ENCODE data around the gene PELI3.
"Not testable (repeated sequence)": the region's sequence is repeated elsewhere in the genome, so short reads cannot be mapped to it uniquely, and the experiment has no call there.

PELI3 gene

GRCh38 chr11:66466225-66467033 lies at the start of gene PELI3:
PELI3 (plus strand) TSS chr11:66466905; CDS start chr11:66468129, 1,224 bp downstream.
- DNase-seq (ENCODE audit: low read depth in 2 of 3, low spot score in 1 of 3): peak; percentile 91 to 99 (median 91)

GRCh38 chr11:66417000-66417399 lies 49.7 kb upstream of the PELI3 start:
- peak; percentile 25 to 37 (median 28) for DNase-seq (ENCODE audit: low read depth in 2 of 3, low spot score in 1 of 3)

GRCh38 chr11:66418168-66418985 lies 48.3 kb upstream of the PELI3 start:
- peak; percentile 66 to 75 (median 67) for DNase-seq (ENCODE audit: low read depth in 2 of 3, low spot score in 1 of 3)

- no peak for DNase-seq (ENCODE audit: low read depth in 2 of 3, low spot score in 1 of 3)
Measured at GRCh38 chr11:66418986-66419308, 47.8 kb upstream of the PELI3 start.

- no peak for DNase-seq (ENCODE audit: low read depth in 2 of 3, low spot score in 1 of 3)
Measured at GRCh38 chr11:66419825-66420224, 46.9 kb upstream of the PELI3 start.

GRCh38 chr11:66420671-66421476 lies 45.8 kb upstream of the PELI3 start, which contains the start of gene NPAS4:
NPAS4 (plus strand) TSS chr11:66421035; CDS start chr11:66421180, 145 bp downstream.
- DNase-seq (ENCODE audit: low read depth in 2 of 3, low spot score in 1 of 3): no peak

GRCh38 chr11:66421492-66422205 lies 45.1 kb upstream of the PELI3 start:
- DNase-seq (ENCODE audit: low read depth in 2 of 3, low spot score in 1 of 3): peak; percentile 71 to 94 (median 81)

- DNase-seq (ENCODE audit: low read depth in 2 of 3, low spot score in 1 of 3): no peak
Measured at GRCh38 chr11:66426314-66426713, 40.4 kb upstream of the PELI3 start.

- no peak for DNase-seq (ENCODE audit: low read depth in 2 of 3, low spot score in 1 of 3)
Measured at GRCh38 chr11:66428933-66429332, 37.8 kb upstream of the PELI3 start.

GRCh38 chr11:66429983-66430602 lies 36.6 kb upstream of the PELI3 start:
- peak; percentile 65 to 78 (median 68) for DNase-seq (ENCODE audit: low read depth in 2 of 3, low spot score in 1 of 3)

GRCh38 chr11:66431287-66431686 lies 35.4 kb upstream of the PELI3 start:
- not testable (repeated sequence) for DNase-seq (ENCODE audit: low read depth in 2 of 3, low spot score in 1 of 3)

GRCh38 chr11:66431871-66432329 lies 34.8 kb upstream of the PELI3 start:
- DNase-seq (ENCODE audit: low read depth in 2 of 3, low spot score in 1 of 3): not testable (repeated sequence)

- DNase-seq (ENCODE audit: low read depth in 2 of 3, low spot score in 1 of 3): no peak
Measured at GRCh38 chr11:66432597-66432996, 34.1 kb upstream of the PELI3 start.

GRCh38 chr11:66437979-66438503 lies 28.7 kb upstream of the PELI3 start:
- no peak for DNase-seq (ENCODE audit: low read depth in 2 of 3, low spot score in 1 of 3)

GRCh38 chr11:66438504-66439466 lies 27.9 kb upstream of the PELI3 start, which contains the start of gene MRPL11:
MRPL11 (minus strand) TSS chr11:66438848; CDS start chr11:66438754, 94 bp downstream.
- peak; percentile 85 to 90 (median 85) for DNase-seq (ENCODE audit: low read depth in 2 of 3, low spot score in 1 of 3)

- not testable (repeated sequence) for DNase-seq (ENCODE audit: low read depth in 2 of 3, low spot score in 1 of 3)
Measured at GRCh38 chr11:66440101-66440939, 26.4 kb upstream of the PELI3 start.

- not testable (repeated sequence) for DNase-seq (ENCODE audit: low read depth in 2 of 3, low spot score in 1 of 3)
Measured at GRCh38 chr11:66440940-66441282, 25.8 kb upstream of the PELI3 start.

- no peak for DNase-seq (ENCODE audit: low read depth in 2 of 3, low spot score in 1 of 3)
Measured at GRCh38 chr11:66443602-66444001, 23.1 kb upstream of the PELI3 start.
